Neuronal stem cell (in vitro differentiated cells): ENCODE results near the gene CPD. TPM values are rescaled to one million over a fixed set of nuclear protein-coding genes. Genes with fewer than 3 reads are reported as not detected.

Source experiments
- DNase-seq: peaks from one replicate; pipeline ENCODE4 v3.0.0-alpha.2; 2013; ENCODE audit warnings: low spot score
- H2AFZ ChIP-seq: one replicate; pipeline ENCODE4 v1.6.1; 2013; ENCODE audit warnings: mild to moderate bottlenecking, low read length, inconsistent platforms
- H2AK5ac ChIP-seq: 2 replicates; pipeline ENCODE4 v1.6.1; 2013; ENCODE audit warnings: low read depth, mild to moderate bottlenecking, inconsistent platforms, low read length, moderate library complexity, mixed read lengths
- H2BK120ac ChIP-seq: 2 replicates; pipeline ENCODE4 v1.6.1; 2013; ENCODE audit warnings: low read depth, mild to moderate bottlenecking, inconsistent platforms, low read length, moderate library complexity, mixed read lengths
- H2BK12ac ChIP-seq: one replicate; pipeline ENCODE4 v1.6.1; 2013; ENCODE audit warnings: low read length, inconsistent platforms
- H2BK15ac ChIP-seq: 2 replicates; pipeline ENCODE4 v1.6.1; 2013; ENCODE audit warnings: mild to moderate bottlenecking, low read length, inconsistent platforms, mixed read lengths
- H2BK5ac ChIP-seq: one replicate; pipeline ENCODE4 v1.6.1; 2013; ENCODE audit warnings: inconsistent platforms, mild to moderate bottlenecking, low read length, moderate library complexity
- H3K14ac ChIP-seq: one replicate; pipeline ENCODE4 v1.6.1; 2013; ENCODE audit warnings: low read length, inconsistent platforms
- H3K18ac ChIP-seq: 2 replicates; pipeline ENCODE4 v1.6.1; 2013; ENCODE audit warnings: low read length, inconsistent platforms
- H3K23ac ChIP-seq: 2 replicates; pipeline ENCODE4 v1.6.1; 2013; ENCODE audit warnings: low read depth, mild to moderate bottlenecking, mixed read lengths, low read length, inconsistent platforms; ENCODE audit not compliant: poor library complexity
- H3K27ac ChIP-seq: replicated peaks from 3 replicates; pipeline ENCODE4 v1.5.1; 2013; ENCODE audit warnings: low read length, inconsistent platforms
- H3K27me3 ChIP-seq, 3 experiments: 2 replicates each; pipeline ENCODE4 v1.6.1; 2013; ENCODE audit warnings: low read length in 3 of 3, mild to moderate bottlenecking in 2 of 3, inconsistent platforms in 1 of 3, low read depth in 1 of 3, mixed read lengths in 1 of 3, moderate library complexity in 1 of 3; ENCODE audit not compliant: control insufficient read depth in 3 of 3, insufficient read depth in 3 of 3
- H3K36me3 ChIP-seq, 2 donors: replicated peaks in 1 of 2; 2 replicates each; pipeline ENCODE4 v1.6.1; 2013; ENCODE audit warnings: low read length in 2 of 2; ENCODE audit not compliant: control insufficient read depth in 2 of 2, insufficient read depth in 2 of 2
- H3K4ac ChIP-seq: 2 replicates; pipeline ENCODE4 v1.6.1; 2013; ENCODE audit warnings: inconsistent platforms, mild to moderate bottlenecking, low read length, moderate library complexity
- H3K4me1 ChIP-seq, 2 donors: 1 replicate in 1 of 2; 2 replicates in 1 of 2; pipeline ENCODE4 v1.6.1; 2013; ENCODE audit warnings: low read length in 2 of 2, low read depth in 1 of 2; ENCODE audit not compliant: control insufficient read depth in 2 of 2, insufficient read depth in 1 of 2
- H3K4me2 ChIP-seq: one replicate; pipeline ENCODE4 v1.6.1; 2013; ENCODE audit warnings: mild to moderate bottlenecking, low read length, inconsistent platforms; ENCODE audit not compliant: insufficient read depth, poor library complexity, severe bottlenecking
- H3K4me3 ChIP-seq, 2 donors: 2 replicates each; pipeline ENCODE4 v1.5.1; 2013; ENCODE audit warnings: low read length in 2 of 2, mild to moderate bottlenecking in 2 of 2, inconsistent platforms in 1 of 2, moderate library complexity in 1 of 2
- H3K79me1 ChIP-seq: one replicate; pipeline ENCODE4 v1.6.1; 2013; ENCODE audit warnings: low read depth, mild to moderate bottlenecking, inconsistent platforms, low read length, moderate library complexity
- H3K9ac ChIP-seq: one replicate; pipeline ENCODE4 v1.6.1; 2013; ENCODE audit warnings: mild to moderate bottlenecking, low read depth, low read length, inconsistent platforms; ENCODE audit not compliant: poor library complexity
- H3K9me3 ChIP-seq, 2 donors: replicated peaks in 1 of 2; 2 replicates each; pipeline versions ENCODE3 to v1.6.1; 2013; ENCODE audit warnings: low read length in 2 of 2, mild to moderate bottlenecking in 2 of 2, inconsistent platforms in 1 of 2, low read depth in 1 of 2, mixed read lengths in 1 of 2, moderate library complexity in 1 of 2; ENCODE audit not compliant: control insufficient read depth in 2 of 2, insufficient read depth in 1 of 2
- H4K8ac ChIP-seq: one replicate; pipeline ENCODE4 v1.6.1; 2013; ENCODE audit warnings: low read depth, mild to moderate bottlenecking, inconsistent platforms, low read length, moderate library complexity
- H4K91ac ChIP-seq: one replicate; pipeline ENCODE4 v1.6.1; 2013; ENCODE audit warnings: low read length, low read depth, mild to moderate bottlenecking, inconsistent platforms; ENCODE audit not compliant: poor library complexity
- WGBS, 2 donors: extraction: QIAGEN DNeasy Blood & Tissue Kit; methylation state at CpG; one replicate each; pipeline ENCODE4 v1.1.7; 2013; ENCODE audit warnings: missing lambda C conversion rate in 2 of 2, mixed read lengths in 1 of 2; ENCODE audit not compliant: insufficient read length in 2 of 2, insufficient replicate concordance in 1 of 2; ENCODE audit errors: extremely low coverage in 2 of 2; 5-methylcytosine and 5-hydroxymethylcytosine counted together
- polyA plus RNA-seq, 2 experiments: library from polyadenylated mRNA; stranded (reverse); fragments of 200-250 nt; gene quantifications; one replicate each; pipeline ENCODE4 v1.2.3, GENCODE V29; 2013

The CPD gene
- 19.4 TPM for polyA plus RNA-seq (2013, experiment 1 of 2)
- 19.5 TPM for polyA plus RNA-seq (2013, experiment 2 of 2)

- Histone ChIP-seq H3K36me3 (peaks cover 0 to 9% of the 10 kb centered on the region in 2 donors), H3K27ac (no peak within 1 kb of the TSS), H3K4me3 (peak within 1 kb of the TSS; percentile 80 to 98), H2BK120ac (peak within 1 kb of the TSS; percentile 52), H2BK15ac (peak within 1 kb of the TSS; percentile 53), H2BK5ac (peak within 1 kb of the TSS; percentile 25), H3K18ac (peak within 1 kb of the TSS; percentile 91), H2BK12ac (no peak within 1 kb of the TSS), H4K91ac (no peak within 1 kb of the TSS), H3K4me1 (peaks cover 6 to 33% of the 10 kb centered on the region in 2 donors), H3K23ac (peak within 1 kb of the TSS; percentile 92), H3K4ac (no peak within 1 kb of the TSS), H2AFZ (peak within 1 kb of the TSS; percentile 84), H3K27me3 (peaks cover 0 to 14% (median 3%) of the 10 kb centered on the region in 3 experiments), H3K9me3 (no peaks in the 10 kb centered on the region), H3K14ac (peak within 1 kb of the TSS; percentile 43), H3K4me2 (peak within 1 kb of the TSS; percentile 90), H3K79me1 (peaks cover 6% of the 10 kb centered on the region), H4K8ac (no peak within 1 kb of the TSS), H3K9ac (peak within 1 kb of the TSS; percentile 97), H2AK5ac (peak within 1 kb of the TSS; percentile 61)
- DNase-seq: peak; percentile 96
- no CpG with 5 or more reads among the region's 59 CpGs for WGBS, 2 donors
Measured at GRCh38 chr17:30378825-30379302, at the start of gene CPD. Gene CPD (plus strand): TSS chr17:30378927. CDS start chr17:30378981, 54 bp downstream.

- H4K8ac ChIP-seq: no peak overlapping the region
- H3K4me2 ChIP-seq: no peak overlapping the region
- no peak overlapping the region for H3K9ac ChIP-seq
- H3K14ac ChIP-seq: no peak overlapping the region
- DNase-seq: no peak
- no CpG with 5 or more reads among the region's 4 CpGs for WGBS, 2 donors
- no peaks in the 10 kb centered on the region for H3K9me3 ChIP-seq
- H4K91ac ChIP-seq: no peak overlapping the region
- H3K4me3 ChIP-seq: no peak overlapping the region
- no peak overlapping the region for H2BK120ac ChIP-seq
- H2BK15ac ChIP-seq: no peak overlapping the region
- no peak overlapping the region for H3K4ac ChIP-seq
- H2AFZ ChIP-seq: peak overlapping the region; percentile 37
- no peak overlapping the region for H2AK5ac ChIP-seq
- H3K4me1 ChIP-seq: no peaks in the 10 kb centered on the region
- H2BK12ac ChIP-seq: no peak overlapping the region
- no peak overlapping the region for H2BK5ac ChIP-seq
- no peaks in the 10 kb centered on the region for H3K79me1 ChIP-seq
- no peak overlapping the region for H3K23ac ChIP-seq
- no peak overlapping the region for H3K18ac ChIP-seq
- no peak overlapping the region for H3K27ac ChIP-seq
- no peaks in the 10 kb centered on the region for H3K27me3 ChIP-seq
- no peaks in the 10 kb centered on the region for H3K36me3 ChIP-seq
Measured at GRCh38 chr17:30332057-30332542, 46.6 kb upstream of the CPD start.

GRCh38 chr17:30333503-30334360 lies 45.0 kb upstream of the CPD start, which contains the start of gene TMIGD1:
Gene TMIGD1 (minus strand): TSS chr17:30334057. CDS start chr17:30332133, 1,924 bp downstream.
- no peak for DNase-seq
- no peaks in the 10 kb centered on the region for H3K9me3 ChIP-seq
- H4K8ac ChIP-seq: no peak within 1 kb of the TSS
- no peaks in the 10 kb centered on the region for H3K79me1 ChIP-seq
- no peak within 1 kb of the TSS for H2BK5ac ChIP-seq
- no peak within 1 kb of the TSS for H2BK120ac ChIP-seq
- no peak within 1 kb of the TSS for H2BK12ac ChIP-seq
- H3K36me3 ChIP-seq: no peaks in the 10 kb centered on the region
- H2AFZ ChIP-seq: no peak within 1 kb of the TSS
- no CpG with 5 or more reads among the region's 9 CpGs for WGBS, 2 donors
- H3K4me2 ChIP-seq: no peak within 1 kb of the TSS
- no peak within 1 kb of the TSS for H4K91ac ChIP-seq
- H3K14ac ChIP-seq: no peak within 1 kb of the TSS
- H3K18ac ChIP-seq: no peak within 1 kb of the TSS
- H2AK5ac ChIP-seq: no peak within 1 kb of the TSS
- peaks cover 0 to 5% of the 10 kb centered on the region in 2 donors for H3K4me1 ChIP-seq
- H3K27ac ChIP-seq: no peak within 1 kb of the TSS
- no peaks in the 10 kb centered on the region for H3K27me3 ChIP-seq
- H3K4ac ChIP-seq: no peak within 1 kb of the TSS
- no peak within 1 kb of the TSS for H3K23ac ChIP-seq
- H2BK15ac ChIP-seq: no peak within 1 kb of the TSS
- H3K4me3 ChIP-seq: no peak within 1 kb of the TSS
- H3K9ac ChIP-seq: no peak within 1 kb of the TSS

GRCh38 chr17:30334421-30334820 lies 44.3 kb upstream of the CPD start:
- Histone ChIP-seq H3K36me3 (no peaks in the 10 kb centered on the region), H3K9me3 (no peaks in the 10 kb centered on the region), H2BK5ac (no peak overlapping the region), H2BK15ac (no peak overlapping the region), H2BK120ac (no peak overlapping the region), H3K18ac (no peak overlapping the region), H3K27ac (no peak overlapping the region), H3K27me3 (no peaks in the 10 kb centered on the region), H3K4me3 (no peak overlapping the region), H3K23ac (no peak overlapping the region), H3K4ac (no peak overlapping the region), H2BK12ac (no peak overlapping the region), H3K4me2 (no peak overlapping the region), H4K91ac (no peak overlapping the region), H2AFZ (no peak overlapping the region), H3K79me1 (no peaks in the 10 kb centered on the region), H2AK5ac (no peak overlapping the region), H4K8ac (no peak overlapping the region), H3K4me1 (peaks cover 0 to 5% of the 10 kb centered on the region in 2 donors), H3K9ac (no peak overlapping the region), H3K14ac (no peak overlapping the region)
- DNase-seq: no peak
- no CpG with 5 or more reads among the region's 4 CpGs for WGBS, 2 donors
